CD8-positive, alpha-beta memory T cell (primary cell): ENCODE results near the gene DSCAML1. TPM values are rescaled to one million over a fixed set of nuclear protein-coding genes. Genes with fewer than 3 reads are reported as not detected.

ENCODE experiments used
- CTCF ChIA-PET: fragments of 350-600 bp; sonication (Branson Sonifier 250); formaldehyde crosslinking; loops from one replicate; lab custom pipeline; 2021; ENCODE audit warnings: antibody characterized with exemption; lab: Charles Lee
- POLR2A ChIA-PET: fragments of 350-600 bp; sonication (Branson Sonifier 250); formaldehyde crosslinking; loops from one replicate; lab custom pipeline; 2021; ENCODE audit warnings: antibody characterized with exemption; lab: Charles Lee
- DNase-seq, 5 donors: peaks; one replicate each; pipeline versions ENCODE4 v3.0.0 to v3.0.0-alpha.2; 2020 to 2022; ENCODE audit warnings: mixed read lengths in 1 of 5
- H3K27ac ChIP-seq: one replicate; pipeline ENCODE4 v1.7.0; 2013; ENCODE audit warnings: low read depth, mild to moderate bottlenecking, low read length, moderate library complexity
- H3K27me3 ChIP-seq: 2 replicates; pipeline ENCODE4 v1.7.0; 2013; ENCODE audit warnings: low read length, mild to moderate bottlenecking; ENCODE audit not compliant: insufficient read depth, poor library complexity, severe bottlenecking
- H3K36me3 ChIP-seq: 2 replicates; pipeline ENCODE4 v1.7.0; 2013; ENCODE audit warnings: mild to moderate bottlenecking, low read length, moderate library complexity; ENCODE audit not compliant: insufficient read depth
- H3K4me1 ChIP-seq: 2 replicates; pipeline ENCODE4 v1.7.0; 2013; ENCODE audit warnings: mild to moderate bottlenecking, low read length, moderate library complexity; ENCODE audit not compliant: insufficient read depth
- H3K4me3 ChIP-seq: 2 replicates; pipeline ENCODE4 v1.7.0; 2013; ENCODE audit warnings: mild to moderate bottlenecking, low read length
- H3K9me3 ChIP-seq: 2 replicates; pipeline ENCODE4 v1.7.0; 2013; ENCODE audit warnings: mild to moderate bottlenecking, low read length
- H3K27ac Mint-ChIP-seq, 8 donors: one replicate each; pipeline ENCODE4 v1.8.0; 2020 to 2021; ENCODE audit warnings: mixed read lengths in 8 of 8, mild to moderate bottlenecking in 6 of 8, inconsistent platforms in 3 of 8, moderate library complexity in 3 of 8
- H3K27me3 Mint-ChIP-seq, 2 donors: one replicate each; pipeline ENCODE4 v1.8.0; 2020 to 2021; ENCODE audit warnings: mixed read lengths in 2 of 2, mild to moderate bottlenecking in 1 of 2, moderate library complexity in 1 of 2
- H3K36me3 Mint-ChIP-seq, 3 donors: one replicate each; pipeline ENCODE4 v1.8.0; 2020 to 2021; ENCODE audit warnings: mixed read lengths in 3 of 3, inconsistent platforms in 1 of 3, mild to moderate bottlenecking in 1 of 3
- H3K4me1 Mint-ChIP-seq, 3 donors: one replicate each; pipeline ENCODE4 v1.8.0; 2020 to 2021; ENCODE audit warnings: mixed read lengths in 3 of 3, inconsistent platforms in 1 of 3, mild to moderate bottlenecking in 1 of 3
- H3K4me3 Mint-ChIP-seq, 7 donors: one replicate each; pipeline ENCODE4 v1.8.0; 2020 to 2021; ENCODE audit warnings: mixed read lengths in 7 of 7, mild to moderate bottlenecking in 6 of 7, moderate library complexity in 4 of 7, inconsistent platforms in 2 of 7
- H3K9me3 Mint-ChIP-seq, 5 donors: one replicate each; pipeline ENCODE4 v1.8.0; 2020 to 2022; ENCODE audit warnings: mixed read lengths in 5 of 5, mild to moderate bottlenecking in 3 of 5, moderate library complexity in 2 of 5, inconsistent platforms in 1 of 5
- polyA plus RNA-seq: library from polyadenylated mRNA; unstranded; fragments of 300-500 nt; fragmentation: Illumina TruSeq; gene quantifications from one replicate; pipeline ENCODE4 v1.2.3, GENCODE V29; 2021
- total RNA-seq, 2 experiments: library from RNA; stranded (reverse); gene quantifications; one replicate each; pipeline ENCODE4 v1.2.3, GENCODE V29; 2021

The DSCAML1 gene
- total and polyA plus RNA-seq, 3 experiments from 2014 or later = 0.48 to 0.91 TPM; not detected in 1

GRCh38 chr11:117639601-117640000 lies 157.4 kb downstream of the DSCAML1 start:
- ChIA-PET CTCF (no interaction called here), POLR2A (no interaction called here)
- Mint-ChIP-seq H3K4me3 (no peak overlapping the region), H3K36me3 (no peaks in the 10 kb centered on the region), H3K27ac (no peak overlapping the region), H3K27me3 (peaks cover 11% of the 10 kb centered on the region in 2 donors), H3K4me1 (no peaks in the 10 kb centered on the region), H3K9me3 (no peaks in the 10 kb centered on the region)
- Histone ChIP-seq H3K36me3 (no peaks in the 10 kb centered on the region), H3K4me1 (no peaks in the 10 kb centered on the region), H3K27ac (no peak overlapping the region), H3K4me3 (no peak overlapping the region), H3K27me3 (no peaks in the 10 kb centered on the region), H3K9me3 (no peaks in the 10 kb centered on the region)
- no peak for DNase-seq

GRCh38 chr11:117638911-117639543 lies 158.0 kb downstream of the DSCAML1 start:
- Histone ChIP-seq H3K4me1 (no peaks in the 10 kb centered on the region), H3K27ac (no peak overlapping the region), H3K36me3 (no peaks in the 10 kb centered on the region), H3K9me3 (no peaks in the 10 kb centered on the region), H3K4me3 (no peak overlapping the region), H3K27me3 (no peaks in the 10 kb centered on the region)
- CTCF ChIA-PET = no interaction called here
- Mint-ChIP-seq H3K4me1 (no peaks in the 10 kb centered on the region), H3K9me3 (no peaks in the 10 kb centered on the region), H3K4me3 (no peak overlapping the region), H3K27me3 (peaks cover 11% of the 10 kb centered on the region in 2 donors), H3K36me3 (no peaks in the 10 kb centered on the region), H3K27ac (no peak overlapping the region)
- no peak for DNase-seq
- POLR2A ChIA-PET = no interaction called here

GRCh38 chr11:117634756-117635603 lies 162.0 kb downstream of the DSCAML1 start:
- Mint-ChIP-seq H3K9me3 (no peaks in the 10 kb centered on the region), H3K4me1 (no peaks in the 10 kb centered on the region), H3K27me3 (peaks cover 7 to 9% of the 10 kb centered on the region in 2 donors), H3K36me3 (no peaks in the 10 kb centered on the region), H3K27ac (peak overlapping the region in 1 of 8 donors; percentile 33), H3K4me3 (no peak overlapping the region)
- H3K27ac ChIP-seq = no peak overlapping the region
- H3K4me3 ChIP-seq = no peak overlapping the region
- DNase-seq = no peak
- ChIA-PET CTCF (no interaction called here), POLR2A (no interaction called here)
- no peaks in the 10 kb centered on the region for H3K4me1 ChIP-seq
- no peaks in the 10 kb centered on the region for H3K9me3 ChIP-seq
- H3K27me3 ChIP-seq = no peaks in the 10 kb centered on the region
- no peaks in the 10 kb centered on the region for H3K36me3 ChIP-seq

- ChIA-PET CTCF (no interaction called here), POLR2A (no interaction called here)
- H3K4me3 ChIP-seq = no peak overlapping the region
- no peaks in the 10 kb centered on the region for H3K36me3 ChIP-seq
- no peak overlapping the region for H3K27ac ChIP-seq
- no peak overlapping the region for H3K4me3 Mint-ChIP-seq
- no peaks in the 10 kb centered on the region for H3K27me3 ChIP-seq
- H3K9me3 ChIP-seq = no peaks in the 10 kb centered on the region
- no peaks in the 10 kb centered on the region for H3K36me3 Mint-ChIP-seq
- peaks cover 7 to 8% of the 10 kb centered on the region in 2 donors for H3K27me3 Mint-ChIP-seq
- H3K4me1 ChIP-seq = no peaks in the 10 kb centered on the region
- no peaks in the 10 kb centered on the region for H3K9me3 Mint-ChIP-seq
- DNase-seq = no peak
- H3K27ac Mint-ChIP-seq = peak overlapping the region in 1 of 8 donors; percentile 56
- H3K4me1 Mint-ChIP-seq = no peaks in the 10 kb centered on the region
Observed at GRCh38 chr11:117633976-117634755, 162.8 kb downstream of the DSCAML1 start.

DNA sequence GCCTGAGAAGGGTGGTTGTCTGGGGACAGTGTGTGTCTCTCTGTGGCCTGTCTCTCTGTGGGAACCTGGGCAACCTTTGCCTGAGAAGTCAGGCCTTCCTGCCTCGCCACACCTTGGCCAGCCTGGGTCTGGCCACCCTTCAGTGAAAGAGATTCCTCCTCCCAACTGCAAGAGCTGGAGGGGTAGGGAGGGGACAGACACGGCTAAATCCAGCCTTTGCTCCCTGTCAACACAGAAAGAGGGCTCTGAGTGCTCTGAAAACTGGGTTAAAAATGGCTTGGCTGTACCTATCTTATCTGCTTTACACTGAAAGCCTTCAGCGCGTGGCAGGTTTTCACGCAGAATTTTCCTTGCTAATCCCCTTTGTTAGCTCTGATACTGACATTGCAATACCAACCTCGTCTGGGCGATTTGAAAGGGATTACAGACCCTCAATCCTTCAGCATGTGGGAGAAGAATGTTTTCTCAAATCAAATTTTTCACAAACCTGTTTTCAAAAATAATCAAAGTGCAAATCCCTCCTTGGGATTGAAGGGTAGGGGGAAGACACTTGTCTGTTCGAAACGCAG lies 163.7 kb downstream of the DSCAML1 start:
- no peaks in the 10 kb centered on the region for H3K27me3 ChIP-seq
- DNase-seq = no peak
- no peak overlapping the region for H3K27ac ChIP-seq
- H3K4me3 ChIP-seq = no peak overlapping the region
- Mint-ChIP-seq H3K4me1 (no peaks in the 10 kb centered on the region), H3K9me3 (no peaks in the 10 kb centered on the region), H3K27ac (no peak overlapping the region), H3K27me3 (peaks cover under 1 to 7% of the 10 kb centered on the region in 2 donors), H3K36me3 (no peaks in the 10 kb centered on the region), H3K4me3 (no peak overlapping the region)
- no peaks in the 10 kb centered on the region for H3K4me1 ChIP-seq
- ChIA-PET CTCF (no interaction called here), POLR2A (no interaction called here)
- no peaks in the 10 kb centered on the region for H3K36me3 ChIP-seq
- H3K9me3 ChIP-seq = no peaks in the 10 kb centered on the region

DNA sequence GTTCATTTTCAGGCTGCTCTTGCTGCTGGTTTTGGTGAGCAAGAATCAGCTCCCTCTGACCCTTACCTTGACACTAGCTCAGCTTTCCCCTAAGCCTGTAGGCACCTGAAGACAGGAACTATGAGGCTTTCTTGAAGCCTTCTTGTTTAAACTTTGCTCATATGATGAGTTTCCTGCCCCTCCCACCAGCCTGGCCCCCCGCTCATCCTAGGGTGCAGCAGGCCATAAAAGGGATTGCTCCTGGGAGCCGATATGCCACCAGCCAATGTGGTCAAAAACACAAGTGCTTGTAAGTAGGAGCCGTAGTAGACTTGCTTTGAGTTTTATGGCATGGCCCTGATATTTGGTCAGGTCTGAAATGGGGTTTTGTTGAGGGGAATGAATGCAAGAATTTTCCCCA lies 164.7 kb downstream of the DSCAML1 start:
- no peaks in the 10 kb centered on the region for H3K27me3 ChIP-seq
- no peaks in the 10 kb centered on the region for H3K36me3 ChIP-seq
- Mint-ChIP-seq H3K27ac (no peak overlapping the region), H3K27me3 (peaks cover 0 to 6% of the 10 kb centered on the region in 2 donors), H3K36me3 (no peaks in the 10 kb centered on the region), H3K9me3 (no peaks in the 10 kb centered on the region), H3K4me3 (no peak overlapping the region), H3K4me1 (no peaks in the 10 kb centered on the region)
- ChIA-PET CTCF (no interaction called here), POLR2A (no interaction called here)
- no peaks in the 10 kb centered on the region for H3K9me3 ChIP-seq
- no peak overlapping the region for H3K27ac ChIP-seq
- no peak for DNase-seq
- H3K4me3 ChIP-seq = no peak overlapping the region
- H3K4me1 ChIP-seq = no peaks in the 10 kb centered on the region

DNA sequence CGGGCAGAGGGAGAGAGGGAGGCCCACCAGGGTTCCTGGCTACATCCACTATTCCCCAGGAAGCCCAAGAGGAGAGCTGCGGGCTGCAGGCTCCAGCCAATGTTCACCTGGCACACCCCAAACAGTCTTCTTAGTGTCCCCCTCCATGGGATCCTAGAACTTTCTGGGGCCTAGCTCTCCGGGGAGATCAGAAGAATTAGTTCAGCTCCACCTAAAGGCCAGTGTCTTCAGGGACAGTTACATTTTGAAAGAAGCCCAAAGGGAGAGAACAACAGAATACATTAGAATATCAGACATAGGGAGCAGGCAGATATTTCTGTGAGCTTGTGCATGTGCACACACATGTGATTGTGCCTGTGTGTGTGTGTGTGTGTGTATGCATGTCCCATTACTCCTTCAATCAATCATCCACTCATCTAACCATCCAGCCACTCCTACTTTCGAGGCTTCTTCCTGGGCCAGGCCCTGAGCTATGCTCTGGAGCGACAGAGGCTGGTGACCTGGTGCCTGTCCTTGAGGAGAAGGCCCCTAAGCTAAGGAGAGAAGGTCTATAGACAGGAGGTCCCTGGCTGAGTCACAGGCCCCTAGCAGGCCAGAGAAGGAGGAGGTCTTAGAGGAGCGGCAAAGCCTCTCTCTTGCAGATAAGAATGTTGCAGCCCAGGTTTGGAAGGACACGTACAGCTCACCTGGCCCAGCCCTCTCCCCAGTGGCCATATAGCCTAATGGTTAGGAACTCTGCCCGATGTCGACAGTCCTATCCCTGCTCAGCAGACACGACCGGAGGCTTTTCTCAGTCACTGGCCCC lies 165.5 kb downstream of the DSCAML1 start:
- Mint-ChIP-seq H3K4me1 (no peaks in the 10 kb centered on the region), H3K4me3 (no peak overlapping the region), H3K27ac (no peak overlapping the region), H3K36me3 (no peaks in the 10 kb centered on the region), H3K27me3 (peaks cover 0 to 9% of the 10 kb centered on the region in 2 donors), H3K9me3 (no peaks in the 10 kb centered on the region)
- Histone ChIP-seq H3K4me3 (no peak overlapping the region), H3K9me3 (no peaks in the 10 kb centered on the region), H3K36me3 (no peaks in the 10 kb centered on the region), H3K27me3 (no peaks in the 10 kb centered on the region), H3K27ac (no peak overlapping the region), H3K4me1 (no peaks in the 10 kb centered on the region)
- DNase-seq = no peak
- CTCF ChIA-PET = no interaction called here
- POLR2A ChIA-PET = no interaction called here
